Astrocyte of the cerebellum (primary cell): Measurements from ENCODE around the gene KCNIP2.

ENCODE experiments used
- DNase-seq: peaks from one replicate; pipeline ENCODE4 v3.0.0-alpha.2; 2011; ENCODE audit warnings: low read depth
- H3K4me3 ChIP-seq: 2 replicates; pipeline ENCODE4 v1.5.1; 2011; ENCODE audit warnings: mild to moderate bottlenecking, low read depth, low read length, moderate library complexity
- in situ Hi-C: cut with HindIII; loops from 2 replicates; pipeline ENCODE4 v1.10.0; 2017; ENCODE audit warnings: low sequenced_read_pairs
- TF ChIP-seq, protein P1 (sequence below): IDR thresholded peaks from 2 replicates; pipeline ENCODE4 v1.5.1; 2012; ENCODE audit warnings: low read length, low read depth, moderate library complexity, mild to moderate bottlenecking; ENCODE audit errors: missing control alignments

The KCNIP2 gene

DNA sequence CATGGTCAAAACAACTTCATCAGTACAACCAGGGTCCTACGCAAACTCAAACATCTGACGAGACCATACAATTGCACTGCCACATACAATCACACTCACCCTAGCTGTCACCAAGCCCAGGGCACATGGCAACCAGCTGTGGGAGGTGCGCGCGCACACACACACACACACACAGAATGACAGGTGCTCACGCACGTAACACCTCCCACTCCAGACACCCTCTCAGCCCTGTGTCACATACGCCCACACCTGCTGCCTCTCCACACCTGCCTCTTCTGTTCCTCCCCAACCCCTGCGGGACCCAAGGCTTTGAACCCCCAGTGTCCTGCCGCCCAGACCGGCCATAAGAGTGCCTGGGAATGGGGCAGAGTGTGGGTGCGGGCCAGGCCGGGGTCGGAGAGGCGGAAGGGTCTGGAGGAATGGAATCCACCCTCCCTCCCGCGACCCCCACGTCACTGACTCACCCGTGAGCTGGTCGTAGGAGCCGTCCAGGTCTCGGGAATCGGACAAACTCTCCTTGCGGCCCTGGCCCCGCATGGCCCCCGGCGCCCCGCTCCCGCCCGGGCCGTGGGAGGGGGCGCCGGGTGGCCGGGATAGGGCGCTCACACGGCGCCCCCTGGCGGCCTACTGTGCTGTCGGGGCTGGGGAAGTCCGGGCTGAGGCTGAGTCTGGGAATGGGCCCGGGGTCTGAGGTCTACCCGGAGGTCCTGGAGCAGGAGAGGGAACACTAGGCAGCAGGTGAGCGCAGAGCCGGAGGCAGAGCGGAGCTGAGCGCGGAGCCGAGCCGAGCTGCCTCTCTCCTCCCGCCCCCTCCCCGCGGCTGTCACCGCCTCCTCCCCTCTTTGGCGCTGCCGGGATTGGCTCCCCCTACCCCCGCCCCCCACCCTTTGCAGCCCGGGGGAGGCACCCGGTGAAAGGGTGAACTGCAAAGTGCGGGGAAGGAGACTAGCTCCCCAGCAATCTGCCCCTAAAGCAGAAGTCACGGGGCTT, at the start of gene KCNIP2:
KCNIP2 (minus strand) TSS at position 769 of the 990 bp plus-strand sequence; CDS start at position 537, 232 bp downstream.
- TF ChIP-seq, protein P1, sequence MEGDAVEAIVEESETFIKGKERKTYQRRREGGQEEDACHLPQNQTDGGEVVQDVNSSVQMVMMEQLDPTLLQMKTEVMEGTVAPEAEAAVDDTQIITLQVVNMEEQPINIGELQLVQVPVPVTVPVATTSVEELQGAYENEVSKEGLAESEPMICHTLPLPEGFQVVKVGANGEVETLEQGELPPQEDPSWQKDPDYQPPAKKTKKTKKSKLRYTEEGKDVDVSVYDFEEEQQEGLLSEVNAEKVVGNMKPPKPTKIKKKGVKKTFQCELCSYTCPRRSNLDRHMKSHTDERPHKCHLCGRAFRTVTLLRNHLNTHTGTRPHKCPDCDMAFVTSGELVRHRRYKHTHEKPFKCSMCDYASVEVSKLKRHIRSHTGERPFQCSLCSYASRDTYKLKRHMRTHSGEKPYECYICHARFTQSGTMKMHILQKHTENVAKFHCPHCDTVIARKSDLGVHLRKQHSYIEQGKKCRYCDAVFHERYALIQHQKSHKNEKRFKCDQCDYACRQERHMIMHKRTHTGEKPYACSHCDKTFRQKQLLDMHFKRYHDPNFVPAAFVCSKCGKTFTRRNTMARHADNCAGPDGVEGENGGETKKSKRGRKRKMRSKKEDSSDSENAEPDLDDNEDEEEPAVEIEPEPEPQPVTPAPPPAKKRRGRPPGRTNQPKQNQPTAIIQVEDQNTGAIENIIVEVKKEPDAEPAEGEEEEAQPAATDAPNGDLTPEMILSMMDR = peak; percentile 55
- in situ Hi-C loops = no loop called here
- no peak for DNase-seq
- no peak within 1 kb of the TSS for H3K4me3 ChIP-seq

- DNase-seq = no peak
- H3K4me3 ChIP-seq = no peak overlapping the region
- in situ Hi-C loops = loop anchor here (25.0 kb wide), 1 partner anchor 94 kb away; no protein-coding TSS in a partner anchor
- TF ChIP-seq, protein P1 = no peak
These were observed 49.3 kb upstream of the KCNIP2 start for GRCh38 chr10:101892782-101893391.

DNA sequence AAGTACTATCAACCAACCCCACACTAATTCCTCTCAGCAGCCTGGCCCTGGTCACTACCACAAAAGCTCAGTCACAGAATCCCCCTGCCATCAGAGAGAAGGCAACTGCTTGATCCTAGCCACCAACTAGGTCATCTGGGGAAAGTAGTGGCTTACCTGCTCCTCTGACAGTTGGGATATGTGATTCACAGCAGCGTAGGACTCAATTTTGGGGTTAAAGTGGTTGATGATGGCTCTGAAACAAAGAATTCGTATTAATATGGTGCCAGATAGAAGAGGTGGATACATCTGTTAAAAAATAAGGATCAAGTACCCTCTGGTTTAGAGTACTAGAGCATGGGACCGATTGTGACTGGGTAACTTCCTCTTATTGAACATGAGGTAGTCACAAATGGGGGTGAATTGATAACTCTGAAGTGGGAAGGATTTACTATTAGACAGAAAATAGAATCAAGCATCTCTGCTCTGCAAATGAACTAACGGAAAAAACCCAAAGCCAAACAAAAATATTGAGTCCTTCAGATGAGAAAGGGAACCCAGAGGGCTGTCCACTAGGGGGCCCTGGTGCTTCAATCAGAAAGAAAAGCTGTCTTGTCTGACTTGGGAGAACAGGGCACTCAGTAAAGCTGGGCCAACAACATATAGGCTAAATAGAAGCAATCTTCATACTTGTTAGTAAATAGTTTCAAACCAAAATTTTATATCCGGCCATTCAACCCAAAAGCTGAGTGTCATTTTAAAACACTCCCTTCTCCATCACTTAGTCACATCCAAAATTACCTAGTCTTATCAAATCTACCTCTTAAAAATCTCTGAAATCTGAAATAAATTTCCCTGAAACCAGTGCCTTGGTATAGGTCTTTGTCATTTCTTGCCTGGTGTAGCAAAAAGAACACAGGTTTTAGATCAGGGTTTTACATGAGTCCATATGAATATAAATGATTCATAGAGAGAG, 45.9 kb upstream of the KCNIP2 start:
- TF ChIP-seq, protein P1 = peak; percentile 92
- in situ Hi-C loops = loop anchor here (25.0 kb wide), 1 partner anchor 98 kb away; no protein-coding TSS in a partner anchor
- peak; percentile 63 for DNase-seq
- no peak overlapping the region for H3K4me3 ChIP-seq

- in situ Hi-C loops = loop anchor here (25.0 kb wide), 1 partner anchor 99 kb away; no protein-coding TSS in a partner anchor
- TF ChIP-seq, protein P1 = no peak
- no peak overlapping the region for H3K4me3 ChIP-seq
- DNase-seq = no peak
These were observed 44.8 kb upstream of the KCNIP2 start for GRCh38 chr10:101888251-101888949.

DNA sequence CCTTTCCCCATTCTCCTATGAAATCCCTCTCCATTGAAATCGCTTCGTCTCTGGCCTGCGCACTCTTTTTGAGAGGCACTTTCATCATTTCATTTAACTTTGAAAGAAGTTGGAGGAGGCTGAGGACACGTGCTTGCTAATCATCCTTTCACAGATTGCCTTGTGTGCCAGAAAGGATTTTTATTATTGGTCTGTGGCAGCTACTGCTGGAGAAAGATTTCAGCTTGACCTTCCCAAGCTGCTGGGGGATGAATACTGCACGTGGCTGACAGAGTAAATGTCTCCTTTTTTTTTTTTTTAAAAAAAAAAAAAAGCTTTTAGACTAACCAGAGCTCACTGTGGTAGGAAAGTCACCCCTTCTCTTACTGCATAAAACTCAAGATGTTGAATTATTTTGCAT, 44.2 kb upstream of the KCNIP2 start:
- no peak overlapping the region for H3K4me3 ChIP-seq
- in situ Hi-C loops = loop anchor here (25.0 kb wide), 1 partner anchor 100 kb away; no protein-coding TSS in a partner anchor
- TF ChIP-seq, protein P1 = no peak
- DNase-seq = no peak
